Measurements from ENCODE around the gene TENM3. TPM values are rescaled to one million over a fixed set of nuclear protein-coding genes. Genes with fewer than 3 reads are reported as not detected.

TENM3 gene
- total and polyA plus RNA-seq, 2 of the 8 experiments (the other 6 are each of a cell fraction or from before 2014, with no cell fraction given): 36.9 to 69.3 TPM

DNA sequence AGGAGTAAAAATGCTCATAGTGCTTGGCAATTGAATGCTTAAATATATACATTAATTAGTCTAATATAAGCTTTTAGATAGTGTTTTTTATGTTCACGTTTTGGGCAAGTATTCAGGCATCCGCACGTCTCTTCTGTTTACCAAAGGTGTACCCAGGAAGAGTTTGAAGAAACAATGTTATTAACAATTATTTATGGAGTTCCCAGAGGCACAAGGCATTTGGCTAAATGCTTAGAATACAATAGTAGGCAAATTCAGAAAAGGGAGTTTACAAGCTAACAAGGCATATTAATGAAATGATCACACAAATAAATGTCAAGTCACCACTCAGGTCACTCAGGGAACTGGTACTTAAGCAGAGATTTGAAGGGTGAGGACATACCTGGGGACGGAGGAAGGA, 294.8 kb downstream of the TENM3 start:
- Histone ChIP-seq H3K23me2 (ENCODE audit: low read depth, low read length) (no peaks in the 10 kb centered on the region), H3K4ac (replicated peaks; ENCODE audit: insufficient read length, low read depth, low read length) (no peak overlapping the region), H3K4me1 (replicated peaks in 1 of 4; ENCODE audit: control insufficient read depth in 3 of 4, insufficient read depth in 4 of 4, low read length in 3 of 4) (peaks cover 6 to 16% (median 8%) of the 10 kb centered on the region in 4 experiments; a peak in 4 of 7 replicates), H3K18ac (ENCODE audit: extremely low read depth, low read length) (no peak overlapping the region), H2BK20ac (ENCODE audit: low read length) (no peak overlapping the region), H2BK5ac (ENCODE audit: low read depth, low read length) (no peak overlapping the region), H3K27ac (ENCODE audit: low read depth, low read length) (no peak overlapping the region), H2BK12ac (ENCODE audit: low read depth, low read length) (no peak overlapping the region), H3K4me3 (ENCODE audit: extremely low read depth in 1 of 4, insufficient read depth in 2 of 4, low read depth in 3 of 4, low read length in 4 of 4) (no peak overlapping the region), H3K36me3 (ENCODE audit: control insufficient read depth in 2 of 4, insufficient read depth in 4 of 4, low read length in 3 of 4) (no peaks in the 10 kb centered on the region), H4K20me1 (replicated peaks in 1 of 2; ENCODE audit: control insufficient read depth in 1 of 2, insufficient read depth in 2 of 2, low read length in 2 of 2) (no peaks in the 10 kb centered on the region), H4K91ac (replicated peaks; ENCODE audit: insufficient read length, low read length) (no peak overlapping the region), H2BK15ac (ENCODE audit: low read length) (no peak overlapping the region), H4K5ac (ENCODE audit: insufficient read length, low read depth, low read length) (no peak overlapping the region), H2AK5ac (ENCODE audit: low read depth, low read length) (0 out of 2 replicates have a peak overlapping the region, but pooled peaks have one; percentile 42), H4K8ac (ENCODE audit: extremely low read depth, insufficient read depth, low read length) (no peak overlapping the region), H2AFZ (ENCODE audit: low read length) (no peak overlapping the region), H3K9me3 (ENCODE audit: insufficient read depth in 2 of 2, low read depth in 1 of 2, low read length in 1 of 2) (no peaks in the 10 kb centered on the region), H2BK120ac (replicated peaks; ENCODE audit: low read depth, low read length) (no peak overlapping the region), H3K79me1 (ENCODE audit: low read depth, low read length) (peaks cover 6% of the 10 kb centered on the region), H3K23ac (ENCODE audit: insufficient read length) (no peak overlapping the region), H3K27me3 (replicated peaks in 1 of 4; ENCODE audit: control insufficient read depth in 3 of 4, extremely low read depth in 1 of 4, insufficient read depth in 3 of 4, low read length in 3 of 4) (no peaks in the 10 kb centered on the region), H3K79me2 (ENCODE audit: control insufficient read depth in 1 of 2, insufficient read depth in 2 of 2, low read length in 2 of 2) (peaks cover 0 to 65% of the 10 kb centered on the region in 2 experiments; a peak in 2 of 4 replicates), H3K56ac (replicated peaks; ENCODE audit: insufficient read length, low read depth, low read length) (no peak overlapping the region), H3K4me2 (ENCODE audit: insufficient read depth in 1 of 2, low read depth in 2 of 2, low read length in 2 of 2) (peak overlapping the region in 1 of 2 experiments; percentile 48; a peak in 1 of 4 replicates), H3K9ac (replicated peaks in 1 of 4; ENCODE audit: extremely low read depth in 1 of 4, low read depth in 3 of 4, low read length in 3 of 4) (no peak overlapping the region), H3K14ac (ENCODE audit: insufficient read length) (no peak overlapping the region)
- DNase-seq (ENCODE audit: low read depth in 1 of 2, low spot score in 2 of 2) (no peak), FAIRE-seq (no peak)
- ChIA-PET POLR2A (ENCODE audit: partially characterized antibody) (no interaction called here), CTCF (ENCODE audit: partially characterized antibody) (interaction anchor here (0.6 kb wide), 1 partner anchor 29 kb away, joined by 3 read pairs; no protein-coding TSS in a partner anchor)
- 70% methylated on average over 4 of the region's 4 CpGs; no CpG with 5 or more reads in 1 of the 2 experiments for WGBS, 2 experiments (ENCODE audit: extremely low coverage in 1 of 2, insufficient coverage in 1 of 2, insufficient read length in 1 of 2, insufficient replicate concordance in 2 of 2, low coverage in 1 of 2, low lambda C conversion rate in 2 of 2, missing lambda C conversion rate in 1 of 2)
- TF ChIP-seq CBX8 (IDR thresholded peaks at IDR 0.05; ENCODE audit: borderline replicate concordance, low read depth, low read length) (no peak), ZNF274 (IDR thresholded peaks at IDR 0.05; ENCODE audit: borderline replicate concordance, extremely low read depth, low read length) (no peak), KDM1A (IDR thresholded peaks at IDR 0.05; ENCODE audit: borderline replicate concordance, low read length) (no peak), FOSL1 (IDR thresholded peaks at IDR 0.05; ENCODE audit: insufficient read depth, low read depth, low read length) (no peak), RXRA (IDR thresholded peaks at IDR 0.05; ENCODE audit: insufficient read depth, low read depth, low read length) (no peak), SP1 (IDR thresholded peaks at IDR 0.05; ENCODE audit: low read depth, low read length) (no peak), TCF12 (IDR thresholded peaks at IDR 0.05; ENCODE audit: low read depth, low read length) (no peak), BCL11A (IDR thresholded peaks at IDR 0.05; ENCODE audit: low read depth in 2 of 2, low read length in 2 of 2) (no peak), POU5F1 (IDR thresholded peaks at IDR 0.05; ENCODE audit: low read depth, low read length) (no peak), SIN3A (conservative IDR thresholded peaks at IDR 0.05 in 1 of 2, IDR thresholded peaks at IDR 0.05 in 1 of 2; ENCODE audit: low read depth in 1 of 2, low read length in 2 of 2) (no peak), CREB1 (IDR thresholded peaks at IDR 0.05) (no peak), TBP (IDR thresholded peaks at IDR 0.05; ENCODE audit: low read depth, low read length) (no peak), CEBPB (IDR thresholded peaks at IDR 0.05; ENCODE audit: low read depth, low read length) (no peak), PHF8 (conservative IDR thresholded peaks at IDR 0.05; ENCODE audit: low read depth, low read length) (no peak)
- TF ChIP-seq, protein P1, sequence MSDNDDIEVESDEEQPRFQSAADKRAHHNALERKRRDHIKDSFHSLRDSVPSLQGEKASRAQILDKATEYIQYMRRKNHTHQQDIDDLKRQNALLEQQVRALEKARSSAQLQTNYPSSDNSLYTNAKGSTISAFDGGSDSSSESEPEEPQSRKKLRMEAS (IDR thresholded peaks at IDR 0.05): no peak
